NCI-H524 treated with DMSO at 0.1 percent for 48 hours (cell line): ENCODE measurements around the gene MALRD1.

Experiments used
- DNase-seq: peaks from one replicate; lab custom pipeline; 2025; lab: John Stamatoyannopoulos, UW

MALRD1 gene

DNA sequence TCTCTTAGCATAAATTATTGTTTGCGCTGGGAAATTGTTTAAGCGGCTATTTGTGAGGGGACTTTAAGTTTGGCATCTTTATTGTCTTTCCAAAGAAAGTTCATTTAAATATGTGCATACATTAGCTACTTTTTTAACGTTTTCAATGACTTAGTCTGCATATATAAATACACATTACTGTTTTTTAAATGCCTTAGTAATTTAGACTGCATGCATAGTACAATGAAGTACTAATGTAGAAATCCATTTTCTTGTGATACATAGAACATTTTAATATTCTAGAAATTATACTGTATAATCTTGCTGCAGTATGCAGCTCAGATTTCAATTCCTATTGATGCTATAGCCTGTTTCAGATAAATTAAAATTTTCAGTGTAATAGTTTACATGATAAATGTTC is 325.4 kb downstream of the MALRD1 start:
- DNase-seq = no peak

DNA sequence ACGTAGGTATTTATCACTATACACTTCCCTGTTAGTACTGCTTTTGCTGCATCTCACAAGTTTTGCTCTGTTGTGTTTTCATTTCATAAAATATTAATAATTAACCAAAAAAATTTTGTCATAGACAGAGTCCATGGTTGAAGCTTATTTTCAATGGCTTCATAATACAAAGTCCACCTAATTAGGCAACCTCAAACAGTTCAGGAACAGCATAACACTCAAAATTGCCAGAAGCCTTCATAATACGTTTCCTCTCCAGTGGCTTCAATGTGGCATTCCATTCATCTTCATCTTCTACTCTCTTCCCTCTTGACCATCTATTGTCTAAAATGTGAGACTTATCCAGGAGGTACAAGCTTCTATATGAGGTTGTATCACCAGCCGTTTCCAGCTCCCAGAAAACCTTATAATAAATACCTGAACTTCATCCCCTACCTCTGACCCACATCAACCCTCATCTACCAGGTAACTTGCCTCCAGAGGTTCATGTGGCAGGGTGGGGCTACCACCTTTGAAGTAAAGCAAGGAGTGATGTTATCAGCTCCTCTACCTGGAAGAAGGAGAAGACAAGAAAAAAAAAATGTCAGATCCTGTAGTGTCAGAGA is 337.3 kb downstream of the MALRD1 start:
- DNase-seq = no peak

DNA sequence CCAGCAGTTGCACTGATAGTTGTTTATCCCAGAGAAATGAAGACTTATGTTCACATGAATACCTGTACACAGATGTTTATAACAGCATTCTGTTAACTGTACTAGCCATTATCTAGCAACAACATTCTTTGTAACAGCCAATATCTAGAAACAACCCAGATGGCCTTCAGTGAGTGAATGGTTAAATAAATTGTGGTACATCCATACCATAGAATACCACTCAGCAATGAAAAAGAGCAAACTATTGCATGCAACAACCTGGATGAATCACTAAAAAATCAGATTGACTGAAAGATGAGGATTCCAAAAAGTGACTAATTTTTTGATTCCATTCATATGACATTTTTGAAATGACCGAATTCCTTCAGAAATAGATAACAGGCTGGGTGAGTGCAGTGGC is 360.3 kb downstream of the MALRD1 start:
- DNase-seq = no peak

DNA sequence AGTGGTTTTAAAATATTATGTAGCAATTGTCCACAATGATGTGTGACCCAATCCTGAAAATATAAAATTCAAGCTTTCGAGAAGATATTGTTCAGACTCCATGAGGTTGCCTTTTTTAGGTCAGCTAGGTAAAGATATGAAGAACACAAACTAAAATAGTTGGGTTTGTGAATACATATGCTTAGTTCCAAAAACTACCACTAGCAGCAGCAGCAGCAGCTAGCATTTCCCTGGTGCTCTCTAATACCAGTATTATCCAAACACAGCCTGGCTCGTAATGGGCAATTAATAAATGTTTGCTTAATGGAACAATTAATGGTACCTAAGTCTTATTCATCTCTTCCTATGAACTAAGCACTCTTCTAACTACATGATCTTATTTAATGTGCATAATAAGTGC is 362.5 kb downstream of the MALRD1 start:
- DNase-seq = no peak

DNA sequence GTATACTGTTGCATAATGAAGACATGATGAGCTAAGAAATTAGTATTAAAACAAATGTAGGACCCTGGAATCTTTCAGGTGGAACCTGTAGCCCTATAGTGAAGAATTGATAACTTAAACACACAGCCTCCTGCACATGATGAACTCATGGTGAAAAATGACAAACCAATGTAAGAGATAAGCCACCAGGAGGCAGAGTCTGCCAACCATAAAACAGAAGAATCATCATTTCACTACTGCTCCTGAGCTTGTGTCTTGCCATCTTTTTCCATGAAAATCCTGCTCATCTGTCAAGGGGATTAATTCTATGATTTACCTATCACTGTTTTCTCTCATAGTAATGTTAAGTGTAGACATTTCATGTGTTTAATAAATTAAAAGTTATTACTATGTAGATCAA is 363.9 kb downstream of the MALRD1 start:
- no peak for DNase-seq

DNA sequence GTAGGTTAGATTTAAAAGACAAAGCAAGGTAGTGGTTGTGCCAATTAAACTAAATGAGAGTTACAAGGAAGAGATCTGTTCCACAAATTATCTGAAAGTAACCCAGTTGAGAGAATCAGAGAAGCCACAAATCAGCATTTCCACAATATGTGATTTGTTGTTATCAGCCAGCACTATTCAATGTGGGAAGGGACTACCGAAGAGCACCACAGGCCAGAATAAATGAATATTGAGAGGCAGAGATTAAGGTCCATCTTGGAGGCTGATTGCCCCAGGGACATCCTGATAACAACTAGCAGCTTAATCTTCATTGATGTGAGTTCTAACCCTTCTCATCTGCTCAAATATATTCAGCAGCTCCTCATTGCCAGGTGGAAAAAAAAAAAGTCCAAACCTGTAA is 367.6 kb downstream of the MALRD1 start:
- DNase-seq = no peak

DNA sequence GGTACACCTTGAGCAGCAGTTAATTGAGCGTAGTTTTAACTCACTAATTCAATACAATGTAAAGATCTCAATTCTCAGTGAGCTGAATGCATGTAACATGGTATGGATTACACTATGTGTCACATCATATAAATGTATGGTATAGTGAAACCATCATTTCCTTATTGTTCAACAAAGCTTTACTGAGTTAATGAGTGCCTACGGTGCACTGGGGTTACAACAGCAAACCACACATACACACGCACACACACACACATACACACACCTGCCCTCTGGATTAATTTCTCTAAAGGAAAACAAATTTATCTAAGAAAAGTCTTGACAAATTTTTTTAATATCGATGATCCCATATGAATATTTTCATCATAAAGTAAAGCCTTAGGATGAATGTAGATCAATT is 369.1 kb downstream of the MALRD1 start:
- DNase-seq = no peak

DNA sequence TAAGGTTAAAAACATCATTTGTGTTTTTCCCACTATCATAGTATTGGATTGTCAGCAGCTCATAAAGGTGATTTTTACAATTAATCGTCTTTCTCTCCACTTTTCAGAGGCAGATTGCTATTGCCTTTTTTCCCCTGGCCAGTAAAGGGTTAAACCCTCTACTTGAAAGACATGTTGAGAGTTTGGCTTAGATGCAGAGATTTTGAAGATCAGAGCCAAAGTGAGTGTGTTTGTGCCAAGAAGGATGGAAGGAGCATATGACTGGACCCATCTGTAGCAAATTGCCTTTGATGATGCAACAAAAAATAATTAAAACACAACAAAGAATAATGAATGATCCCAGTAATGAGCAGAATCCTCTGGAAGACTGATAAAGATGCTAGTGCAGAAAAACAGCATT is 373.1 kb downstream of the MALRD1 start:
- DNase-seq = no peak

DNA sequence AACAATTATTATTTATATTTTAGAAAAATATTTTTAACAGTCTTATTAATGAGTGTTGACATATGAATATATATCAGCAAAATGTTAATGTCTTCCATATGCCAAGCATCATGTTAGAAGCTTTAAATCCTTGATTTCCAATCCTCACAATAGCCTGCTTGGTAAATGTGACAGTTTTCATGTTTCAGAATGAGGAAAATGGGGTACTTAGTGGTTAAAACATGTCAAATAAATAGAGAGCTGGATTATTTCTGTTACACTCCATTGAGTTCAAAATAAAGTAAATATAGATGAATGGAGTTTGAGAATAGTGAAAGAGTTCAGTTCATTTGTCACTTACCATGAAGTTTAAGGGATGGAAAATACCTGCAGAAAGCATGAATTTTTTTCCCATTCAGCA is 377.4 kb downstream of the MALRD1 start:
- DNase-seq = no peak

DNA sequence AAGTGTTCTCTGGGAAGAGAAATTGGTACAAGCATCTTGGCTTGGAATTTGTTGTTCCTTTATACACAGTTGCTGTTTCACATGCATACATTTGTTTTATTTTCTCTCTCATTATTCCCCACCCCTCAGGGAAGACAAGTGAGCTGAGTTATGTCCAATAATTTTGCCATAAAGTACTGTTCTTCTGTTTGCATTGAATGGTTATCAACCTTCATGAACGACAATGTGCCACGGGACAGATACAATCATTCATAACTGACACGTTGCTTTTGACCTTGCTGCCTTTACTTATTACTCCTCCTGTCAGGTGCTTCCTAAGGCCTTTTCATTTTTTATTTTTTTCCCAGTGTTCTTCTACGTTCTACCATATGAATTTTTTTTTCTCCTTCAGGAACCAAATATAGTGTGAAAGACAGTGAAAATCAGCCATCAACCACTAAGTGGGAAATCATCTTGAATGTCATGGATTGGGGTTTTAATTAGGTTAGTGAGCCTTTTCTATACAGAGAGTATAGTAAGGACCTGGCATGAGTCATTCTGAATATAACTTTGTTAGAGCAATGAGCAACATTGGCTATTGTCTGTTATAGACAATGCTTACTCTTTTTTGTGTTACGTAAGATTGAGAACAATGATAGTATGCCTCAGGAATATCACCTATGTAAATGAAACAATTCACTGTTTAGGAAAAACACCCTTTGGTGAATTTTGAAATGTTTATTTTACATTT is 383.2 kb downstream of the MALRD1 start:
- no peak for DNase-seq

DNA sequence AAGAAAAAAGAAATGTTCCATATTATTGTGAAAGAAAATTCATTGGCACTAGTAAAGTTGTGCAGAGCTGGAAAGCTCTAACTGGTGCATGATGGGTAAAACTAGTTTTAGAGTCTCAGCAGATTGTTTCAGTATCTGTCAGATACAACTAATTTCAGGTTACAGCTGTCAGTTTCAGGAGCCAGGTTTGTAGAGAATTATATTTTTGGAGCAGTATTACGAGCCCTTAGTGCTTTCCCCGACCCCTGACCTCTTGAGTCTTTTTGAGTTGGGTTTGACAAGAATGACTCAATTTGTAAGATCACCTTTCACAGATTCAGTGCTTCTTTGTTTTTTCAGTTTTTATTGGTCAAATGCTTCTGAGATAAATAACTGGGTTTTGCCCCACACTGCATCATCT is 401.3 kb downstream of the MALRD1 start:
- DNase-seq = no peak

DNA sequence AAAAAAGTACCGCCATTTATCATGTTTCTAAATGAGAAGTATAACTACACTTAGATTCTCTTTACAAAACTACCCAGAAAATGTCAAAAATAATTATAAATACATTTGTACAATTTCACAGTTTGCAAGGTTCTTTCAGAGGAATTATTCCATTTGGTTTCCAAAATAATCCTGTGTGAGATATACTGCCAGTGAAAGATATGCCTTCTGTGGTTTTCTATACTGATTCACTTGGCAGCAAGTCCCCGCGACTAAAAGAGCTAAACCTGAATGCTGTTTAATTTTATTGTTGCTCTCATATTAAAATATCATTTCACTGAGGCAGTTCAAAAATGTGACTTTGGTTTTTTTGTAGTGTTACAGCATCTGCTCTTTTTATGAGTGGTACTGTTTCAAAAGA is 402.8 kb downstream of the MALRD1 start:
- DNase-seq = no peak

DNA sequence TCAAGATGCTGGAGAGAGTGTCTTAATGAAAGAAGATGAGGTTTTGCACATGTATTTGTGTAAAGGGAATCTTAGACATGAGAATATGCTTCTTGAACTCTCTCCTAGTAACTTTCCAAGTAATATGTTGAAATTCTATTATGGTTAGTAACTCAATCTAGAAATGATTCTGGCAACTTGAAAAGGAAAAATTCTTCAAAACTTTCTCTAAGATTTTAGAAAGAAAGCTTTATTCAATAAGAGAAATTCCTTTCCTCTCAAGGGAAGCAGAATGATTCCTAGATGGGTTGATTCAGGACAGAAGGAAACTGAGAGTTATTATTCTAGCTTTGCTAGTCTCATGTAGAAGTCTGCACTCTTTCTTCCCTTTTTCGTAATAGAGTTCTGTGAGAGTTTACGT is 403.3 kb downstream of the MALRD1 start:
- no peak for DNase-seq

DNA sequence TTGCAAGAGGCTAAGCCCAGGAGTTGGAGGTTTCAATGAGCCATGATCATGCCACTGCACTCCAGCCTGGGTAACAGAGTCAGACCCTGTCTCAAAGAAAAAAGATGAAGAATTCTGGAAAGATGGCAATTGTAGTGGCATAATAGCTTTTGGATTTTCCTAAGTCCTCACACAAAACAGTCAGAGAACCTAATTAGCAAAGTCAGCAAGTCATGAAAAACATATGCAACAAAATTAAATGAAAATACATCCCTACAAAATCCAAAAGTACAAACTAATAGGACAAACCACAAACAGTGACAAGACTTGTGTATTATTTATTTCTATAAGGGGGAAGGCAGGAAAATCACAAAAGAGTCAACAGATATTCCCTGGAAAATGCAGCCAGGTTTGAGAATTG is 405.4 kb downstream of the MALRD1 start:
- DNase-seq = no peak

DNA sequence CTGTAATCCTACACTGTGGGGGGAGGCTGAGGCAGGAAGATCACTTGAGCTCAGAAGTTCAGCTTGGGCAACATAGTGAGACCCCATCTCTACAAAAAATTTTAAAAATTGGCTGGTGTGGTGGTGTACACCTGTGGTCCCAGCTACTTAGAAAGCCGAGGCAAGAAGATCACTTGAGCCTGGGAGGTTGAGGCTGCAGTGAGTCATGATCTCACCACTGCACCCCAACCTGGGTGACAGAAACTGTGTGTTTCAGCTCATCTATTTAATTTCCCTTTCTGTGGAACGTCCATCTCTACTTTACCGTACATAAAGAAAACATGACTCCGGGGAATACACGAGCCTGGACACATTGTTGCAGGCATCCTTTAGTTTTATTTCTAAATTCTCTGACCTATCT is 413.0 kb downstream of the MALRD1 start:
- no peak for DNase-seq

DNA sequence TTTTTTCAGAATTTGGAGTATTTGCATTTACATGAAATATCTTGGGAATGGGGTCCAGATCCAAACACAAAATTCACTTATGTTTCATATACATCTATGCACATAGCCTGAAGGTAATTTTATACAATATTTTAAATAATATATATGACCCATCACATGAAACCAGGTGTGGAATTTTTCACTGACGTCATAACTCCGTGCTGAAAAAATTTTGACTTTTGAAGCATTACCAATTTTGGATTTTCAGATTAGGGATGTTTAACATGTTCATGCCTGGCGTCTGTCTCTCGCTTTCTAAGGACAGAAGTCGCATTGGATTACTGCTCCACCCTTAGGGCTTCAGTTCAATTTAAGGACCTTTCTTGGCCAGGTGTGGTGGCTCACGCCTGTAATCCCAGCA is 418.1 kb downstream of the MALRD1 start:
- DNase-seq = no peak

DNA sequence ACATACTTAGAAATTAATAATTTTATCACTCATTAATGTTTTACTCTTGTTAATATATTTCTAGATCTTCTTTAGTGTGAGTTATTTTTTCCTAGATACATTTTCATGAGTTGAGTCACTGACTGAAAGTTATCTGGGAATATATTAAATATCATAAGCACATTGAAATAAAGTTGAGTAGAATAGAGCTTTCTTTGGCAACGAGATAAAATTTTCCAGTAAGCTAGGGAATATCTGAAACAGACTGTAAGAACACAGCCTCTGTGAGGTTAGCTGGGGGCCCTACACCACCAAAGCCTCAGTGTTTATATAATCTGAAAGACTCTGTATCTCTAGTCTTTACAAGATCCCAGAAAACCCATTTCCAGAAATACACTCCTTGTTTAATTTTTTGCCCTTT is 419.8 kb downstream of the MALRD1 start:
- no peak for DNase-seq

DNA sequence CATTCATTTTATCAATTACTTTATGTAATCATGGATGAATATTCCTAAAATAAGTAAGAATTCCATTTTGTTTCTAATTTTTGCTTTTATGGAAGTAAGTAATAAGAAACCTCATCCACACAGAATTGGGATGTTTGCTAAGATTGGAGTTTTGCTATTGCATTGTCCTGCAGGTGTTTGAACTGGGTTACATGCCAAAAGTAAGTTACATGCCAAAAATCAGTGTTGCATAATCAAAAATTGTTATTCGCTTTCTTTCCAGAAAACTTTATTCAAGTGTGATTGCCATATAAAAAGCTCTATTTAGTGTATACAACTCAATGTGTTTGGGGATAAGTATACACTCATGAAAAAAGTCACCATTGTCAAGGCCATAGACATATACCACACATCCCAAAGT is 420.9 kb downstream of the MALRD1 start:
- DNase-seq = no peak

DNA sequence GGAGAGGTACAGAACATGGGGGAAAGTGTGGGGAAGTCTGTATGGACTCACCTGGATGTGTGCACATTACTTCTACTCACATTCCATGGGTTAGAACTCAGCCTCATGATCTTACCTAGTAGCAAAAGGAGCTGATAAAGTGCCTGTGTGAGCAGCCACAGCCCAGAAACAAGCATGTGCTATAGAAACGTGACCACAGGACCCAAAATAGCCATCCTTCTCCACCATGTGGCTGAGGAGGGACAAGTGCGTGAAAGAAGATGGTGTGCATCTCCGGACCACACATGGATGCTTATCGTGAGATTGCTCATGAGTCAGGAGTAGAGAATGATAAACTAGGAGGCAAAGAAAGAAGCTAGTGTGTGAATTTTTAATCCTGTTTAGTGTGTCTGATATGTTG is 431.3 kb downstream of the MALRD1 start:
- DNase-seq = no peak

DNA sequence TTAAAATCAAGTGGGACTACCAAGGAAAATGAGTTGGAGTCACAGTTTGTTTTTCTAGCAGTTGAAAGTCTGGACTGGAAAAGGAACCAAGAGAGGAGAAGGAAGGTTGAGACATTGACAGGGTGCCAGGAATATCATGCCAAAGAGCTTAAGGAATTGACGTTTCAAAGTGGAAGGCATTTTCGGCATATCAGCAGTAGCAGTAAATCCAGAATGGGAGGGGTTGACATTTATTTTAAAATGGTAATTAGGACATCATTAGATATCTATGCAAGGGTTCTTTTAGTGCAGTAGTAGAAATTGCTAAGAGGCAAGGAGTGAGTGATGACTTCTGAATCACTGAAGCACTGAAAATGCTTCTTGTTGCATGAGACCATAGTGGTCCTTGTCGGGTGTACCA is 431.8 kb downstream of the MALRD1 start:
- DNase-seq = no peak

DNA sequence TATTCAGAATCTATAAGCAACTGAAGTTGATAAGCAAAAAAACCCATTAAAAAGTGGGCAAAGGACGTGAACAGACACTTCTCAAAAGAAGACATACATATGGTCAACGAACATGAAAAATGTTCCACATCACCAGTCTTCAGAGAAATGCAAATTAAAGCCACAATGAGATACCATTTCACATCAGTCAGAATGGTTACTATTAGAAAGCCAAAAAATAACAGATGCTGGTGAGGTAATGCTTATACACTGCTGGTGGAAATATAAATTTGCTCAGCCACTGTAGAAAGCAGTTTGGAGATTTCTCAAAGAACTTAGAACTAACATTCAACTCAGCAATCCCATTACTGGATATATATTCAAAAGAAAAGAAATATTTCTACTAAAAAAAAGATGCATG is 434.8 kb downstream of the MALRD1 start:
- DNase-seq = no peak

DNA sequence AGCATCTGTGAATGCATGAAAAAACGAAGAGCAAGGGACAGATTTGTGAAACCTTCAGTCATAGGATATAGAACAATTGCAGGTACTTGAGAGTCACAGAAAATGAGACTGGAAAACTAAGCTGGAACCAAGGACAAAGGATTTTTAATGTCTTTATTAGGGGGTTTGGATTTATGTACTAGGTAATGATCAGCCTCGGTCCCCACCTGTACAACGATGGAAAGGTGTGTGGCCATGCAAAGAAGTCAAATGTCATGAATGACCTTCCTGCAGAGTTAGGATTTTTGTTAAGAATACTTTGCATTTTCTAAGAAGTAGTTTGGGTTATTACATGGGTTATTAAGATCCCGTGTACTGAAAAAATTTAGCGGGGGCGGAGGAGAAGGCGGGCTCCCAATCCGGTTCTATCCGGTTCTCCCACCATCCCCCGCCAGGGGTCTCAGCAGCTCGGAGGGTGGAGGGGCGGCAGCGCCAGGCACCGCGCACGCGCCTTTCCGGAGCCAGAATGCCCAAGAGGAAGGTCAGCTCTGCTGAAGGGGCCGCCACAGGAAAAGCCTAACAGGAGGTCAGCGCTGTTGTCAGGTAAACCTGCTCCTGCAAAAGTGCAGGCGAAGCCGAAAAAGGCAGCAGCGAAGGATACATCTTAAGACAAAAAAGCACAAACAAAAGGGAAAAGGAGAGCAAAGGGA is 440.1 kb downstream of the MALRD1 start:
- peak; percentile 0 for DNase-seq

DNA sequence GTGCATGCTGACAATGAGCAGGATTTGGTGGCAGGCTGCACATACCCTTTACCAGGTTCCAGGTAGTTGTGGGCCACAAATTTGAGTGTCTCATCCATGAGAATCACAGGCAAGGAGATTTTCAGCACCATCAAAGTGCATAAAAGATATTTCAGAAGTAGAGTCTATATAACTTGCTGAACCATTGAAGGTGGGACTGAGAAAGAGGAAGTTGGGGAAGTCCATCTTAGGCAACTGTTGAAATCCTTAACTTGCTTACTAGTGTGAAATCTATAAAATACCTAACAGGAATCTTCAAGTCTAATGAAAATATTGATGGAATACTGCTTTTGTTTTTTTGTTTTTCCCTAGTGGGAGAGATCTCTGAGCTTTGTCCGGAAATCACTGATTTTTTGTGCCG is 442.6 kb downstream of the MALRD1 start:
- no peak for DNase-seq

DNA sequence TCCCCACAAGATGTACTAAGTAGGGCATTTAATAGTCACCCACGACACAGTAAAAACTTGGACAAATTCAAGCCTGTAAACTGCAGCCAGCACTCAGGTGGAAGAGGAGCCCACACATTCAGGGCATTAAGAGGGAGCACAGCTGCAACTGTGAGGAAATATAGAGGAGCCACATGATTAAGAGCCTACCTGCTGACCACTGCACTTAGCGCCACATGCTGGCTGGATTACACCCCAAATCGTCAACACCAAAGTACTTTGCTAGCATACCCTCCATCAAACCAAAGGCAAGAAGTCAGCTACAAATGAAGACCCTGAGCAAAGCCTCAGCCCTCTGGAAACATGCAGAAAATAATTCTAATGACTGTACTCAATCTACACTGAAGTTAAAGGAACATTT is 445.3 kb downstream of the MALRD1 start:
- DNase-seq = no peak
